ENCODE data around the gene COBL.

DNA sequence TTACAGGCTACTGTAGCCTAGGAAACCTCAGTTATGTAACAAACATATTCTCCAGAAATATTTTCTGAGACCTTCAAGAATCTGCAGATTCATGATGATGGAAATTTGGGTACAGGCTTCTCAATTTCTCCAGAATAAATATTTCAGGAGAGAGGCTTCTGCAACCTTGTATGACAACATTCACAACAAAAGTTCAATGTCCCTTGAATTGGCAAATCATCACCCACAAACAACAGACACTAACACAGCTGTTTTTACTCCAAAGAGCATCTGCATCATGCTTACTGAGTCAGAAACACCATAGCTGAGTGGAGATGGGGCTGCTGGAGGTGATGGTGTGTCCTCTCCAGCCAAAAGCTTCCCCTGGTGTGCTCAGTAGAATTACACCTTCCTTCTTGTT, 9.3 kb upstream of the COBL start:
- TF ChIP-seq TAF1 (IDR thresholded peaks at IDR 0.05; ENCODE audit: borderline replicate concordance, insufficient read depth, low read length) (no peak), POLR2AphosphoS5 (IDR thresholded peaks at IDR 0.05; ENCODE audit: low read depth, low read length) (no peak)
- TF ChIP-seq, protein P1, sequence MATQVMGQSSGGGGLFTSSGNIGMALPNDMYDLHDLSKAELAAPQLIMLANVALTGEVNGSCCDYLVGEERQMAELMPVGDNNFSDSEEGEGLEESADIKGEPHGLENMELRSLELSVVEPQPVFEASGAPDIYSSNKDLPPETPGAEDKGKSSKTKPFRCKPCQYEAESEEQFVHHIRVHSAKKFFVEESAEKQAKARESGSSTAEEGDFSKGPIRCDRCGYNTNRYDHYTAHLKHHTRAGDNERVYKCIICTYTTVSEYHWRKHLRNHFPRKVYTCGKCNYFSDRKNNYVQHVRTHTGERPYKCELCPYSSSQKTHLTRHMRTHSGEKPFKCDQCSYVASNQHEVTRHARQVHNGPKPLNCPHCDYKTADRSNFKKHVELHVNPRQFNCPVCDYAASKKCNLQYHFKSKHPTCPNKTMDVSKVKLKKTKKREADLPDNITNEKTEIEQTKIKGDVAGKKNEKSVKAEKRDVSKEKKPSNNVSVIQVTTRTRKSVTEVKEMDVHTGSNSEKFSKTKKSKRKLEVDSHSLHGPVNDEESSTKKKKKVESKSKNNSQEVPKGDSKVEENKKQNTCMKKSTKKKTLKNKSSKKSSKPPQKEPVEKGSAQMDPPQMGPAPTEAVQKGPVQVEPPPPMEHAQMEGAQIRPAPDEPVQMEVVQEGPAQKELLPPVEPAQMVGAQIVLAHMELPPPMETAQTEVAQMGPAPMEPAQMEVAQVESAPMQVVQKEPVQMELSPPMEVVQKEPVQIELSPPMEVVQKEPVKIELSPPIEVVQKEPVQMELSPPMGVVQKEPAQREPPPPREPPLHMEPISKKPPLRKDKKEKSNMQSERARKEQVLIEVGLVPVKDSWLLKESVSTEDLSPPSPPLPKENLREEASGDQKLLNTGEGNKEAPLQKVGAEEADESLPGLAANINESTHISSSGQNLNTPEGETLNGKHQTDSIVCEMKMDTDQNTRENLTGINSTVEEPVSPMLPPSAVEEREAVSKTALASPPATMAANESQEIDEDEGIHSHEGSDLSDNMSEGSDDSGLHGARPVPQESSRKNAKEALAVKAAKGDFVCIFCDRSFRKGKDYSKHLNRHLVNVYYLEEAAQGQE (IDR thresholded peaks at IDR 0.05; ENCODE audit: insufficient read depth in 1 of 2, low read depth in 2 of 2, low read length in 2 of 2) = no peak

Measured in PFSK-1 (cell line).